HFFc6 (cell line): ENCODE results near the gene PRELID3B. TPM values are rescaled to one million over a fixed set of nuclear protein-coding genes. Genes with fewer than 3 reads are reported as not detected.

Experiments
- DNase-seq: peaks from one replicate; pipeline ENCODE4 v3.0.0-alpha.2; 2018
- H3K27ac Mint-ChIP-seq: 2 replicates; pipeline ENCODE4 v1.8.0; 2020; ENCODE audit warnings: mild to moderate bottlenecking, mixed read lengths
- H3K27me3 Mint-ChIP-seq: 2 replicates; pipeline ENCODE4 v1.8.0; 2021; ENCODE audit warnings: mild to moderate bottlenecking, moderate library complexity, mixed read lengths; ENCODE audit not compliant: insufficient read depth
- H3K36me3 Mint-ChIP-seq: 2 replicates; pipeline ENCODE4 v1.8.0; 2021; ENCODE audit warnings: low read depth, mixed read lengths
- H3K4me1 Mint-ChIP-seq: 2 replicates; pipeline ENCODE4 v1.8.0; 2020; ENCODE audit warnings: low read depth, mixed read lengths
- H3K4me3 Mint-ChIP-seq: 2 replicates; pipeline ENCODE4 v1.8.0; 2020; ENCODE audit warnings: mild to moderate bottlenecking, moderate library complexity, mixed read lengths
- H3K9me3 Mint-ChIP-seq: 2 replicates; pipeline ENCODE4 v1.8.0; 2020; ENCODE audit warnings: mild to moderate bottlenecking, mixed read lengths
- total RNA-seq, 6 experiments: library from RNA; stranded (reverse); fragmentation: NEBNext Ultra II Directional; extraction: Animal tissue kit (Norgen Biotek cat#: 25700); gene quantifications; 2 replicates in 1 of 6; 3 replicates in 5 of 6; pipeline ENCODE4 v1.2.3, GENCODE V29; 2021
- TF ChIP-seq, protein P1 (sequence below): fragments of 200-600 bp; sonication (generic); IDR thresholded peaks from 2 replicates; pipeline ENCODE4 v1.5.0; 2021; ENCODE audit warnings: antibody characterized with exemption, mild to moderate bottlenecking

Gene PRELID3B
- total RNA-seq, 6 experiments from 2014 or later, result 55.2 to 64.1 (median 59.8) TPM

DNA sequence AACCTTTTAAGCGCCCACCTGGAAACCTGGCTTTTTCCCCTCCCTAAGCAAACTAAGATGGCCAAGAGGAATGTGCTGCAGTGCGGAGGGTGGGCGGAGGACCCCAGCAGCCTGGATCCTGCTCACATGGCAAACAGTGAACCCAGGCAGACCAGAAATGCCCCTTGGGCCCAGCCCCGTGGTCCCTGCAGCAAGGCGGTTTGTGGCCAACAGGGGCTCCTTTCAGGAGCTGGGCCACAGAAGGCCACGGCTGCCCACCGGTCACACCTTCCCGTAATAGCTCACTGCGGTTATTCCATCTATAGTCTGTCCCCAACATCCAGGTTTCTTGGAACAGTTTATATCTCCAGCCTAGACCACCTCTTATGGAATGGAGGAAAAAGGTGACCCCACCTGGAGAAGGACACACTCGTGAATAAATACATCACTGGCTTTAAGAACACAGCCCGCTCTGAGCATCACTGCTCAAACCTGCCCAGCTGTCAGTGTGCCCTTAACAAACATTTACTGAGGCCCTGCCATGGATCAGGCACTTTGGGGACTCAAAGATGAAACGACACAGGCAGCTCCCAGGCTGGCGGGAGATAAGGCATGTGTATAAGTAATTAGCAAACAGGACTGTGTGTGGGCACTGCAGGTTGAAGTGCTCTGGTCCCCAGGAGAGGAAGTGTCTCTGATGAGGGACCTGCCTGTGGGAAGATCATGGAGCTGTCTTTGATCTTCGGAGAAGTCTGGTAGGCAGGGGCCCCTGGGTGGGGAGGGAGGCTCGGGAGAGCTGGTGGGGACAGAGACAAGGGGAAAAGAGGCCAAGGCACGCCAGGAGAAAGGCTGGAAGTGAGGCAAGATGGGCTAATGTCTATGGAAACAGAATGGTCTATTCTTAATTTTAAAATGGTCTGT is 26.5 kb downstream of the PRELID3B start:
- peak overlapping the region; percentile 14; the same call in 1 of the 2 replicates for H3K27ac Mint-ChIP-seq
- H3K4me3 Mint-ChIP-seq, result no peak overlapping the region
- H3K27me3 Mint-ChIP-seq, result no peaks in the 10 kb centered on the region; the same call in 1 of the 2 replicates
- H3K36me3 Mint-ChIP-seq, result no peaks in the 10 kb centered on the region
- peaks cover 45% of the 10 kb centered on the region for H3K4me1 Mint-ChIP-seq
- no peaks in the 10 kb centered on the region for H3K9me3 Mint-ChIP-seq
- DNase-seq, result no peak
- TF ChIP-seq, protein P1, sequence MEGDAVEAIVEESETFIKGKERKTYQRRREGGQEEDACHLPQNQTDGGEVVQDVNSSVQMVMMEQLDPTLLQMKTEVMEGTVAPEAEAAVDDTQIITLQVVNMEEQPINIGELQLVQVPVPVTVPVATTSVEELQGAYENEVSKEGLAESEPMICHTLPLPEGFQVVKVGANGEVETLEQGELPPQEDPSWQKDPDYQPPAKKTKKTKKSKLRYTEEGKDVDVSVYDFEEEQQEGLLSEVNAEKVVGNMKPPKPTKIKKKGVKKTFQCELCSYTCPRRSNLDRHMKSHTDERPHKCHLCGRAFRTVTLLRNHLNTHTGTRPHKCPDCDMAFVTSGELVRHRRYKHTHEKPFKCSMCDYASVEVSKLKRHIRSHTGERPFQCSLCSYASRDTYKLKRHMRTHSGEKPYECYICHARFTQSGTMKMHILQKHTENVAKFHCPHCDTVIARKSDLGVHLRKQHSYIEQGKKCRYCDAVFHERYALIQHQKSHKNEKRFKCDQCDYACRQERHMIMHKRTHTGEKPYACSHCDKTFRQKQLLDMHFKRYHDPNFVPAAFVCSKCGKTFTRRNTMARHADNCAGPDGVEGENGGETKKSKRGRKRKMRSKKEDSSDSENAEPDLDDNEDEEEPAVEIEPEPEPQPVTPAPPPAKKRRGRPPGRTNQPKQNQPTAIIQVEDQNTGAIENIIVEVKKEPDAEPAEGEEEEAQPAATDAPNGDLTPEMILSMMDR, result no peak

DNA sequence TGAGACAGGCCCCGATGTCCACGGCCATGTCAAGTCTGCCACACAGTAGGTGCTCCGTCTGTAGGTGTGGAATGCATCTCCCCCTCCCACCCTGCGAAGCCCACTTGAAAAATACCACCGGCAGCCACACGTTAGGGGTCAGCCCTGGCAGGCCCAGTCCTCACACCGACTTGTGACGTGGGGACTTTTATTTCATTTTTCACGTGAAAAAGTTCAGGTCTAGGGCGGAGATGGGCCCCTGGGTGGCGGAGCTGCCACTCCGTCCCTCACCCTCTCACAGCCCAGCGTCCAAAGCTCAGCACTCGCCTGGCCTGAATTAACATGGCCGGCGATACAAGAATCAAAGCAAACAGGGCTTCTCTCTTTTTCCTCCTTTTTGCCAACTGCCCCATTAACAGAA is 27.2 kb downstream of the PRELID3B start:
- TF ChIP-seq, protein P1, result no peak
- H3K4me1 Mint-ChIP-seq, result peaks cover 45% of the 10 kb centered on the region
- no peak overlapping the region for H3K4me3 Mint-ChIP-seq
- no peaks in the 10 kb centered on the region for H3K9me3 Mint-ChIP-seq
- no peak overlapping the region for H3K27ac Mint-ChIP-seq
- H3K27me3 Mint-ChIP-seq, result no peaks in the 10 kb centered on the region; the same call in 1 of the 2 replicates
- H3K36me3 Mint-ChIP-seq, result no peaks in the 10 kb centered on the region
- DNase-seq, result no peak

DNA sequence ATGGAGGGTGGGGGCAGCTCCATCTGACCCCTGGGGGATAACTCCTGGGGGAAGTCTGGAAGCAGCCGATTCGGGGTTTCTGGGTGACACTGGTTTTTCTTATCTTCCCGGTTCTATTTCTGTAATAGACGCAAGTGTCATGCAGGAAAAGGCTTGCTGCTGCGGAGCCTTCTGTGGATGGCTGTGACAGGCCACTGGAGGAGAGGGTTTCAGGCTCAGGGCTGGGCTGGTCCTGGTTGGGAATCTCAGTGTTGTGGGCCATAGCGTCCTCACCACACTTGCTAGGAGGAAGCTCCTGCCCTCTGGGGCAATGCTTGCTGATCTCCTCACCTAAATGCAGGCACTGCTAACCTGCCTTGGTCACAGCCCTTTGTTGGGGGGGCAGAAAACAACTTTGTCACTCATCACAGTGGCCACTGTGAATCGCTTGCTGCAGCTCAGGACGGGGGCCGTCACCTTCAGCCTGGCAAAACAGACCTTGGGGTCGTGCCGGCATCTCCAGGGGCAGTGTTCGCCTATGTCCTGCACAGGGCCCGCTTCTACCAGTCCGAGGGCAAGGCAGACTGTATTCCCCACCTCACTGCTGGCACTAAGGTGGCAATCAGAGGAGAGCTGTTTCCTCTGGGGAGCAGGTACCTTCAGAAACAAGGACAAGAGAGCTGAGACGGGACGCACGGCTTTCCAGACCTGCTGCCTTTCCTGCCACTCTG is 27.8 kb downstream of the PRELID3B start:
- Mint-ChIP-seq H3K27me3 (no peaks in the 10 kb centered on the region; the same call in 1 of the 2 replicates), H3K36me3 (no peaks in the 10 kb centered on the region), H3K27ac (no peak overlapping the region)

DNA sequence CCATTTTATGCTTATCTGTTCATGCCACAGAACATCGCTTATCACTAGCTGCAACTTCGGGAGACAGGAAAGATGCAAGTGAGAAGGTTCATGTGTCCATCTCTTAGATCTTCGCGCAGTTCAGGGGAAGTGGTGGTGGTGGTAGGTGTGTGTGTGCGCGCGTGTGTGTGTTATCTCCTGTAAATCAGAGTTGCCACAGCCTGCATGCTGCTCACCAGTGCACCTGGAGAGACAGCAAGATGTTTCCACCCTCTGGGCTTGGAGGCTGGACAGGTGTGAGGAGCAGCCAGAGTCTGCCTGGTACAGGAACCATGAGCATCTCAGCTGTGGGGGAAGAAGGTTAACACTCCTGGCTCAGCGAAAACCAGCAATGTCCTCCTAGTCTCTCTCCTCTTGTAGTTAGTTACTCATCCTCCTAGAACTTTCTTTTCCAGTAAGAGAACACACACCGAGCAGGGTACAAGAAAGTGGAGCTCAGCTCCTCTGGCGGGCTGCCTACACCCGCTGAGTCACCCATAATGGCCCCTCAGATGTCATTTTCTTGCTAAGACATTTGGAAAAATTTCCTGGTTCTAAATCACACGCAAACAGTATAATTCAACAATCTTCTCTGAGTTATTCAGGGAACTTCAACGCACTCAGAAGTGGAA is 28.5 kb downstream of the PRELID3B start:
- Mint-ChIP-seq H3K36me3 (no peaks in the 10 kb centered on the region), H3K27me3 (no peaks in the 10 kb centered on the region; the same call in 1 of the 2 replicates), H3K9me3 (no peaks in the 10 kb centered on the region), H3K4me1 (peaks cover 46% of the 10 kb centered on the region), H3K27ac (no peak overlapping the region; the same call in 1 of the 2 replicates), H3K4me3 (no peak overlapping the region)
- DNase-seq, result no peak
- TF ChIP-seq, protein P1, result no peak

More for the DNA sequence above, 27.8 kb downstream of the PRELID3B start:
- TF ChIP-seq, protein P1, result no peak
- H3K4me3 Mint-ChIP-seq, result no peak overlapping the region
- H3K4me1 Mint-ChIP-seq, result peaks cover 50% of the 10 kb centered on the region
- no peaks in the 10 kb centered on the region for H3K9me3 Mint-ChIP-seq
- no peak for DNase-seq
